ENCODE measurements around the gene TGOLN2.

The TGOLN2 gene

DNA sequence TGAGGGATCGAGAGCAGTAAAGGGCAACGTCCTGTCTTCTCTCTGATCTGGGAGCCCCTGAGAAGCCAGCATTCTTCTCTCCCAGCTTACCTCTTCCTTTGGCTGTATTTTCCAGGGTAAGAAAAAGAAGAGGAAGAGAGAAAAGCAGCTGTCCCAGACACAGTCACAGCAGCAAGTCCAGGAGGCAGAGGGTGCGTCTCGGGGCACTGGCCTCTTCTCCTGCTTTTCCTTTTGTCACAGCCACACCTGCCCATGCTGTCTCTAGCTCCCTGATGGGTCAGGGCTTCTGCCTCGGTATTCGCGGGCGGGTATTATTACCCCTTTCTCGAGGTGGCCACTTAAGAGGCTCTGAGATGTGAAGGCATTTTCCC, 20.3 kb downstream of the TGOLN2 start:
- no peak for DNase-seq

DNA sequence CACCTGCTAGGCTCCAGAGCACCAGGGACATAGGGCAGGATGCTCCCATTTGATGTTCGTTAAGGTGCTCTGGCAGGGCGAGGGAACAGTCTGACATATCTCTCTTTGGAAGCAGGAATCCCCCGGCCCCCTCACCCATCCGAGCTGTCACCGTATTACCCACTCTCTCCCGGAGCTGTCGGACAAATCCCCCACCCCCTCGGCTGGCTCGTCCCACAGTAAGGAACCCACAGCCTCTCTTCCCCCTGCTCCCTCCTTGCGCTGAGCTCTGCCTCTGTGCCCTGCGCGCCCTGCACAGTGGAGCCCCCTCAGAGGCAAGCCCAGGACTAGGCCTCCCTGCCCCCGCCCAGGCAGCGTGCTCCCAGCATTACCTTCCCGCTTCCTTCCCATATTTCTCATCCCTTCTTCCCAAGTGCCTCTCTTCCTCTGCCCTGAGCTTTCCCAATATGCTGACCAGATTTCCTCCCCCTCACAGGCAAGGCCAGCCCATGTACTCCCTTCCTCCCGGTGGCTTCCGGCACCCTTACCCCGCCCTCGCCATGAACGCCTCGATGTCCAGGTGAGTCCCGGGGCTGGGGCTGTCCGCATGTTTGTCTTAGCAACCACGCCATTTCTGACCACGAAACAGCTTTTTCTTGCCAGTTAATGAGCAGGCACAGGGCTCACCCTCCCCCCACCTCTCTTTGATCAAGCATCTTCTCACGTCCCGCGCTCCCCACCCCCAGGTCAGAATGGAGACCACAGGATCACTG, 23.8 kb downstream of the TGOLN2 start:
- no peak for DNase-seq

DNA sequence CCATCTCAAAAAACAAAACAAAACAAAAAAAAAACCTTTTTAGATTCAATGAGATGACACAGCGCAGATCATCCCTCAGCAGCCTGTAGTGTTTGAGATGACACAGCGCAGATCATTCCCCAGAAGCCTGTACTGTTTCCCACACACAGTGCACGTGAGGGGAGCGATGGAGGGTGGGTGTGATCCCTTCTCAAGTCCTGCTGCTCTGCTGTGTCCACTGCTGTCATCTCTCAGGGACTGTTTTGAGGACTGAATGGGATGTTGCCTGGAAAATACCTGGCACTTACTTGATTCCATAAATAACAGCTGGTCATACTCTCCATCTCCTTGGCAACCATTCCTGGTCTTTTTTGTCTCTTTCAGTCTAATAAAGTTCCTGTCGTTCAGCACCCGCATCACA, 25.7 kb downstream of the TGOLN2 start:
- no peak for DNase-seq

DNA sequence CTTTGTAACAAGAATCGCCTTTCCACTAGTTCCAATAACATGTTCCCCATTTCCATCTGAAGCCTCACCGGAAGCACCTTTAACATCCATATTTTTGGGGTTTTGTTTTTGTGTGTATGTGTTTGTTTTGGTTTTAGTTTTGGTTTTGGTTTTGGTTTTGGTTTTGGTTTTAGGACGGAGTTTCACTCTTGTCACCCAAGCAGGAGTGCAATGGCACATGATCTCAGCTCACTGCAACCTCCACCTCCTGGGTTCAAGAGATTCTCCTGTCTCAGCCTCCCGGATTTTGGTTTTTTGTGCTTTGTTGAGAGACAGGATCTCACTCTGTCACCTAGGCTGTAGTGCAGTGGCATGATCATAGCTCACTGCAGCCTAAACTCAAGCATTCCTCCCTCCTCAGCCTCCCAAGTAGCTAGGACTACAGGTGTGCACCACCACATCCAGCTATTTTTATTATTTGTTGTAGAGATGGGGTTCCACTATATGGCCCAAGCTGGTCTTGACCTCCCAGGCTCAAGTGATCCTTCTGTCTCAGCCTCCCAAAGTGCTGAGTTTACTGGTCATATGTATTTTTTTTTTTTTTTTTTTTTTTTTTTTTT, 36.3 kb downstream of the TGOLN2 start:
- peak; percentile 57 to 77 (median 60) for DNase-seq

DNA sequence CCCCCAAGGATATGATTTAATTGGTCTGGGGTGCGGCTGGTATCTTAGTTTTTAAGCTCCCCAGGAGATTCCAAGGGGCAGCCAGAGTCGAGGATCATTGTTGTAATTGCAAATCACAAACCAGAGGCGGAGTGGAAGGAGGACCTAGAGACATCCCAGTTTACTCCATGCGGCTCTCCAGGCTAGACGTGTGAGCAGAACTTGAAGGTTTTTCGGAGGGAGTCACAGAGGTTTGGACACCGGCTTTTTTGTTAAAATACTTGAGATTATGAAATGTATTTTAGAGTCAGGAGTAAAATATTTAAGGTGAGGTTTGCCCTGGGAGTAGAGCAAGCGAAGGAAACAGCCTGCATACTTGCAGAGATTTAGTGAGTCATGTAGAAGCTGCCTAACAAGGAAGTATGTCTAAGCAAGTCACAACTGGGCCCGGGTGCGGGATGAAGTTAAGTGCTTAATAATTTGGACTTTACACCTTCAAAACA, 39.5 kb downstream of the TGOLN2 start:
- DNase-seq = peak in 1 of 3 donors; percentile 10

DNA sequence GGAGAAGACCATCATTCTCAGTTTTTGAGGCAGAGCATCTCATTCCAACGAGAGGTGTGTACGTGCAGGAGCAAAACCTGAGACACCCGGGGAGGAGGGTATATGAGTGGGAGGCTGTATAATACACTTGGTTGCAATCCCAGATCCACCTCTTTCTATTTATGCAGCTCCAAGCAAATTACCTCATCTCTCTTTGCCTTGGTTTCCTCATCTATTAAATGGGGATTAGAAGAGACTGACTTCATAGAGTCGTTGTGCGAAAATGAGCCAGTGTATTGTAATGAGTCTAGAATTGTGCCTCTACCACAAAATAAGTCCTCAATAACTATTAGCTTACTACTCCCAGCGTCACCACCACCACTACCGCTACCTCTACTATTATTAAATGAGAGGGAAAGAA, 40.1 kb downstream of the TGOLN2 start:
- DNase-seq = no peak

DNA sequence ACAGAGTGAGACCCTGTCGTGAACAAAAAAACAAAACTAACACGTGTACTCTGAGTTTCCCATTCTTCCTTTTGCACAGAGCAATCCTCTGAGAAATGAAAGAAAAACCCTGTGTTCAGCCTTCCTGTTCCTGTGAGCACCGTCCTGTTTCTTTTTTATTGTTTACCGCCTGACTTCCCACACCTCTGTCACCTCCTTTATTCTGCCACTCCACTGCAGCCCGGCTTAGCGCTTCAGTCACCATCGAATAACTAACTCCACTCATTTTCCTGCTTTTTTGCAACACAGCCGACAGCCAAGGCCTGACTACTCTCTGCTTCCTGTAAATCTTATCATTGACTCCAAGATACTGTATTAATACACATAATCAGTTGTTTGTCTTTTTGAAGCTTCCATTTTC, 40.9 kb downstream of the TGOLN2 start:
- DNase-seq = no peak

DNA sequence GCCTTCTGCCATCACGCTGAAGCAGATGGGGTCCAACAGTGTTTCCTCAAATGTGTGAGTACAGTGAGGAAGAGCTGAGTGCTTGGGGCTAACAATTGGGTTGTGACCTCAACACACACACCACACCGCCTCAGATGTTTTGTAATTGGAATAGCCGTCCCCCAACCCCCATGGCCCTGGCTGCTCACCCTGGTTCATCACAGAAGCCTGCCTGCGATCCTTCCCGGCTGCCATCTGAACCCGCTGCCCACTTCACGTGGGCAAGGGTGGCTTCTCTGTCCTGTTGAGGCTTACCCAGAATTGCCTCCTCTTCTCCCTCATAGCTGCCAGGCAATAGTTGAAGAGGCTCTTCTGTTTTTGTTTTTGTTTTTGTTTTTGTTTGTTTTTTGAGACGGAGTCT, 44.1 kb downstream of the TGOLN2 start:
- DNase-seq = no peak

DNA sequence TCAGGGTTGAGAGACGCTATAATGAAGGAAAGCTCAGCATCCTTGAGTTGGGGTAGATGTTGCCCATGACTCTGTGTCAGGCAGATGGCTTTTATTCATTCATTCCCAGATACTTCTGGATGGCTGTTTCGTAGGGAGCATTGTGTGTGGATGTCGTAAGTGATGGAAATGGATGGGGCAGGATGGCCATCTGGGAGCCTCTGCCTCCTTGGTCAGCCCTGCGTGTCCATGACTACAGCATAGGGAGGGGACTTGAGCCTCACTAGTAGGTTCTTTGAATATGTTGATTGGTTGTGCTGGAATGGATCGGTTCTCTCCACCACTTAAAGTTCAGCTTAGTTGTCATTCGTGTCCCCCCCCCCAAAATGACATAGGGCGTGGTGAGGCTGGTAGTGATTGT, 44.9 kb downstream of the TGOLN2 start:
- DNase-seq = no peak

DNA sequence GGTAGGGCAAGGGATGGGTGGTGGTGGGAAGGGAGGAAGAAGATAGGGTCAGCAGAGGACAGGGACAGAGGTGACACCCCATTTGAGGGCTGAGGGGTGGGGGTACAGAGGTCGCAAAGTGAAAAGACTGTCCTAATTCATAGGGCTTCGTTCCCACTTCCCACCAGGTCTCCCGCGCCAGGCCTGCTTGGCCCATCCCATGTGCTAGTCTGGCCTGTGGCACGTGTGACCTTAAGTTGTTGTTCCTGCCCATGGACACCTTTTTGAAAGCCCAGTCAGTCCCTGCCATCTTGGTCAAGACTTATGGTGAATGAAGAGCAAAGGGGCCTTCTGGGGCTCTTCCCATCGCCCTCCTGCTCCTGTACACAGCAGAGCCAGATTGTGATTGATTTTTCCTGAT, 46.2 kb downstream of the TGOLN2 start:
- no peak for DNase-seq

DNA sequence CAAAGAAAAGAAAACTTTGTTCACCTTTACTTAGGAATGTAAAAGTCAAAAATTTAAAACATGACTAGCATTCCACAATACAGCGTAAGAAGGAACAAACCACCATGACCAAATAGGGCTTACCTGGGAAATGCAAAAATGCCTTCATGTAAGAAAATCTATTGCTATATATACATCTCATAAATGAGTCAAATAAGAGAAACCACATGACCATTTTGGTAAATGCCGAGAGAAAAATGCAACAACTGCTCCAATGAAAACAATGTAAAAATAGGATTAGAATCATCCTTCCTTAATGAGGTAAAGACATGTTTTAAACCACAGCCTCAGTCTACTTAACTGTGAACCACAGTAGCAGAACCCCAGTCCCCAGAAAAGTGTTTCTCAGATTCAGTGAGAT, 49.4 kb downstream of the TGOLN2 start:
- DNase-seq = no peak

DNA sequence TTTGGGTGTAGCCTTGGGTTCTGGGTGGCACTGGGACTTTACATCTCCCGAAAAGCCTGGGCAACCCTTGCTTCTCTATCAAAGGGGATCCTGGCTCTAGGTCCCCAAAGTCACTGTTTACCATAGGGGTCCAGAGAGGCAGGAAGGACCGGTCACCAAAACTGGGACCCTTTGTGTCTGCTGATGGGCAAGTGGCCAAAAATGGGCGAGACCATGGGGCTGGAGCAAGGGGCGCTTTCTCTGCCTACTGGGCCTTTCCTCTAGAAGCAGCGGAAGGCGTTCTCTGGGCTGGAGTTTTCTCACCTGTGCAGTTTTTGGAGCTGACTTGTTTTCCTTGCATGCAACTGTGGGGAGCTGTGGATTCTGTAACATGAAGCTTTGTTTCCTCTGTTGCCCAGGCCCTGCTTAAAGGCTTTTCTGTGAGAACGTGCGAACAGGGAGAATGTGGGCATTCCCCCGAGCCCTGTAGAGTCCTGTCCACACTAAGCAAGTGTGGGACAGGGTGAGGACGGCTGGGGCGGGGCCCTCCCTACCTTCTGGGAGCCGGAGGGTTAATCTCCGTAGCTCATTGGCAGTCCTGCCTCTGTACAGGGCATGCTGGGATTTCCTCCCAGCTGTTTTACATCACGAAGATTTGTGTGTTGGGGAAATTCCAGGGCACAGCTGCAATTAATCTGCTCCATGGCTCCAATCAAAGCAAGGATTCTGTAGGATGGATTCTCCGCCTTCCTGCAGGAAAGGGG, 50.2 kb downstream of the TGOLN2 start:
- DNase-seq = no peak

DNA sequence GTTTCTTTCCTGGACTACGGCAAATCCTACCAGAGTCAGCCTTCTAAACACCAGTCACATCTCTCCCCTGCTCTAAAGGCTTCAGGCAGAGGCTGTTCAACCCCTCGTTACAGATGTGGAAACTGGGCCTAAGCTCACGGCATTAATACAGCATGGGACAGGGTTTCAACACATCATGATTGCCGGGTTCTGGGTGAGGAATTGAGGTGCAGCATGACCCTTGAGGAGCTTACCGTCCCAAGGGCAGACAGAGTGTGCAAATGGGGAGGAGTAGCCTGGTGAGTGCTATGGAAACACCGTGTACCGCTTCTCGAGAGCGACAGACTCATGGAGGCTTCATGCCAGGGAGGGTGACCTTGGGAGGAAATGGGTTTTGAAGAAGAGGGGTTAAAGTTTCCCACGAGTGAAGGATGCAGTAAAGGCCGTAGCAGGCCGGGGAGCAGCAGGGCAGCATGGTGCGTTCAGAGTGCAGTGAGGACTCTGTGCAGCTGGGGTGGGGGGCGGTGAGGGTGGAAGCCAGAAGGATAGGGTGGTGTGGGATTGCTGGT, 51.1 kb downstream of the TGOLN2 start:
- DNase-seq = no peak

DNA sequence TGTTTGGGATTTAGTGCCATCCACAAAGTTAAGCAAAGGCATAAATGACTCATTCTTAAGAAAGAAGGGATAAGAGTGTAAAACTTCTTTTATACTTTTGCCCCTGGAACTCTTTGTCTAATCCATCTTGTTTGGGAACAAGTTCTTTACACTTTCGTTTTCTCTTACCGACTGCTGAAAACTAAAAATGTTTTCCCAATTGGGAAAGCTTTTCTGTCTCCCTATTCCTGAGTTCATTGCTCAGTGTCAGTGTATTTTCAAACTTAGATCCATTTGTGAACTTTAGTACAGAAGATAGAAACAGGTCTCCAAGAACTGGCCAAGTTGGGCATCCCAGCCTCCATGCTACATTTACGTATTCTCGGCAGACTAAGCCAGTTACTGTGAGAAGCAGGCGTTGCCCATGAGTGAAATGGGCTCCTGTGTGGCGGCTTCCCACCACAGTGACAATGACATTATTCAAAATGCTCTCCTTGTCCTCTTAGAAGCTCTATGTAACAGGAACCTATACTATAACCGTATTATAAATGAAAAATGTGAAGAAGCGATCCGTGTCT, 51.7 kb downstream of the TGOLN2 start:
- no peak for DNase-seq

DNA sequence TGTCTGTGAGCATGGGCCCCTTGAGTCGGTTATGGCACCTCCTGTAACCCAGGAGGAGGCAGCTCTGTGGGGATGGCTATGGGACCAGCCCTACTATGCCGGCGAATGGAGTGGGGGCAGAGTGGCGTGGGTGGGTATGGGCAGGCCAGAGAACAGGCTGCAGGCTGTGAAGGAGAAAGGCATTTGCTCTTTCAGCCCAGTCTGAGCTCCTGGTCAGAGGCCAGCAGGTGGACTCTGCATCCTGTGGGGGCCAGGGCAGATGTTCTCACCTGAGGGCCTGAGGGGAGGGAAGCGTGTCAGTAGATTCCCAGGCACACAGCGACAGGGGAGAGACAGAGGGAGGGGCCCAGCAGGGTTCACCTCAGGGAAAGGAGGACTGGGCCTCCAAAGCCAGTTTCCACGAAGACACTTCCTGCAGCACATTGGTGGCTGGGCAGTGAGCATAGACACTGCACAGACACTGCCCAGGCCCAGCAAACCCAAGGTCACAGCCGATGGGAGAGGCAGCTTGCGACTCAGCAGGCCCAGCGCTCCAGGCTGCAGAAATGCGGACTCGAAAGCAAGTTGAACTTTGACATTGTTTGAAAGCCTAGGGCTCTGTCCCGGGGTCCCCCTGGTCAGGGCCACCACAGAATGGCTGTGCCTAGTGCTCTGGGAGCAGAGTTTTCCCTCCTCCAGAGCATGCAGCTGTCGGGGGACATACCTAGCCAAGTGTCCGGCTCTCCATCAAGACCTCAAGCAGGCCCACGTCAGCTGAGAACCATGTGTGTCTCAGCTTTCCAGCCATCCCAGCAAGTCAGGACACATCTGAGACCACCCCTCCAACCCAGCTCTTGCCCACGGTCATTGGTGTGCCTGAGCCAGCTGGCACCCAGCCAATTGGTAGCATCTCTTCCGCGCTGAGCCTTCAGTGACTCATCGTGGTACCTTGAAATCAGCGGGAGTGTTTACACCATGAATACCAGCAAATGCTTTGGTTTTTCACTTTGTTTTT, 53.8 kb downstream of the TGOLN2 start:
- DNase-seq = no peak

DNA sequence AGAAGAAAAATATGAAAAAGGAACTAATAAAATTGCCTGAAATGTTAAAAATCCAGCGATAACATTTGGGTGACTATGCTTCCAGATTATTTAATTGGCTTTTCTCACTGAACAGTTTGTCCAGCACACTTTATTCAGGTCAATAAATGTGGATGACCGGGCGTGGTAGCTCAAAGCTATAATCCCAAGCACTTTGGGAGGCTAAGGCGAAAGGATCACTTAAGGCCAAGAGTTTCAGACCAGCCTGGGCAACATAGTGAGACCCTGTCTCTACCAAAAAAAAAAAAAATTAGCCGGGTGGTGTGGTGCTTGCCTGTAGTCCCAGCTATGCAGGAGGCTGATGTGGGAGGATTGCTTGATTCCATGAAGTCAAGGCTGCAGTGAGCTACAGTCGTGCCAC, 55.4 kb downstream of the TGOLN2 start:
- no peak for DNase-seq

DNA sequence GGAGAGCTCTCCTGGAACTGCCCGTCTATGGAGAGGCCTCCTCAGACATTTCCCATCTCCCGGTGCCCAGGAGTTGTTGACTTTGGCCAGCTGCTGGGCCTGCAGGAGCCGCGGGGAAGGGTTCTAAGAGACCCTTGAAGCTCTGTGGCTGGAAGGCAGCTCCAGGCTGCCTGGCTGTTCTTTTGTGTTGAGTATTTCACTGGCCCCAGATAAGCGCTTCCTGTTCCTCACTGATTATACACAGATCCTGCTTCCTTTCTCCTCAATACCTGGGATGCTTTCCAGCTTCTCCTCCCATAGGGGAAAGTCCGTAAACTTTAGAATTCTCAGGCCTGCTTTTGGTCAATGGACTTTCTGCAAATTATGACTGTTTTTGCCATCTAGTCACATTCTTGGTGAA, 57.8 kb downstream of the TGOLN2 start:
- no peak for DNase-seq
